IPS-NIHi7 (cell line): ENCODE data around the gene SORCS3.

Experiments
- DNase-seq: peaks from one replicate; pipeline ENCODE4 v3.0.0; 2012; ENCODE audit warnings: mixed read lengths; ENCODE audit errors: extremely low spot score

Gene SORCS3

GRCh38 chr10:105094048-105094447 is 453.0 kb downstream of the SORCS3 start:
- DNase-seq, result no peak

GRCh38 chr10:105096316-105096715 is 455.2 kb downstream of the SORCS3 start:
- DNase-seq, result no peak

- DNase-seq, result no peak
Measured at GRCh38 chr10:105102977-105103376, 461.9 kb downstream of the SORCS3 start.

GRCh38 chr10:105104297-105104696 is 463.2 kb downstream of the SORCS3 start:
- DNase-seq, result no peak

- no peak for DNase-seq
Measured at GRCh38 chr10:105109164-105109563, 468.1 kb downstream of the SORCS3 start.

- DNase-seq, result no peak
Measured at GRCh38 chr10:105112862-105113261, 471.8 kb downstream of the SORCS3 start.

GRCh38 chr10:105113666-105114065 is 472.6 kb downstream of the SORCS3 start:
- DNase-seq, result no peak

GRCh38 chr10:105121743-105122142 is 480.7 kb downstream of the SORCS3 start:
- DNase-seq, result no peak

- DNase-seq, result no peak
Measured at GRCh38 chr10:105128111-105128510, 487.0 kb downstream of the SORCS3 start.

- DNase-seq, result no peak
Measured at GRCh38 chr10:105138358-105138757, 497.3 kb downstream of the SORCS3 start.

- no peak for DNase-seq
Measured at GRCh38 chr10:105139363-105139896, 498.3 kb downstream of the SORCS3 start.

- no peak for DNase-seq
Measured at GRCh38 chr10:105140600-105140999, 499.5 kb downstream of the SORCS3 start.

- no peak for DNase-seq
Measured at GRCh38 chr10:105145711-105146110, 504.6 kb downstream of the SORCS3 start.

GRCh38 chr10:105146436-105146835 is 505.3 kb downstream of the SORCS3 start:
- no peak for DNase-seq

- DNase-seq, result no peak
Measured at GRCh38 chr10:105148456-105148855, 507.4 kb downstream of the SORCS3 start.

GRCh38 chr10:105148921-105149320 is 507.8 kb downstream of the SORCS3 start:
- no peak for DNase-seq

GRCh38 chr10:105149371-105149891 is 508.3 kb downstream of the SORCS3 start:
- DNase-seq, result no peak

GRCh38 chr10:105150259-105150880 is 509.3 kb downstream of the SORCS3 start:
- no peak for DNase-seq

- DNase-seq, result no peak
Measured at GRCh38 chr10:105154736-105155135, 513.6 kb downstream of the SORCS3 start.

- DNase-seq, result no peak
Measured at GRCh38 chr10:105159268-105159667, 518.2 kb downstream of the SORCS3 start.

- no peak for DNase-seq
Measured at GRCh38 chr10:105161149-105161548, 520.1 kb downstream of the SORCS3 start.

GRCh38 chr10:105161767-105162166 is 520.7 kb downstream of the SORCS3 start:
- DNase-seq, result peak; percentile 19

- DNase-seq, result no peak
Measured at GRCh38 chr10:105170521-105170920, 529.4 kb downstream of the SORCS3 start.

- no peak for DNase-seq
Measured at GRCh38 chr10:105171945-105172344, 530.9 kb downstream of the SORCS3 start.
